Fibroblast of skin of back (primary cell): ENCODE results near the gene FOXK1.
"Not testable (repeated sequence)": the region's sequence is repeated elsewhere in the genome, so short reads cannot be mapped to it uniquely, and the experiment has no call there.

Experiments
- DNase-seq: peaks from one replicate; pipeline ENCODE4 v3.0.0-alpha.2; 2013

FOXK1 gene

GRCh38 chr7:4787947-4788626 is 106.0 kb downstream of the FOXK1 start:
- no peak for DNase-seq

DNA sequence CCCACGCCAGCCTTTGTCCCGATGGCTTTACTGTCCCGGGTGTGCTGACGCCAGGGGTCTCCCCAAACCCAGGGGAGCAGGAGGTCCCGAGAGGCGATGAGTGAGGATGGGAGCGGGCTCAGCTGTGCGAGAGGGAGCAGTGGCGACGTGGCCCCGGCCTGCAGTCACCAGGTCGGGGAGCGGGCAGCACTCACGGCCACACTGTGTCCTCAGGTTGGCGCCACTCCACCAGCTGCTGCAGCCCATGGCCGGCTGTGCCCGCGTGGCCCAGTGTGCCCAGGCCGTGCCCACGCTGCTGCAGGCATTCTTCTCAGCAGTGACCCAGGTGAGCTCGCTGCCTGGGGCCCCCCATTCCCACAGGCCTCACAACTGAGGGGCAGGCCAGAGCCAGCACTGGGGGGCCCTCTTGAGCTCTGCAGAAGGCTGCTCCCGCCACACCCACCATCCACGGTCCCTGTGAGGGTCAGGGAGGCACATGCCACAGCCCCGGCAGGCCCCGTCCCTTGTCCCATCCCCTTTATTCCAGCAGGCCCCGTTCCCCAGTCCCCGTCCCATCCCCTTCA is 106.6 kb downstream of the FOXK1 start:
- no peak for DNase-seq

DNA sequence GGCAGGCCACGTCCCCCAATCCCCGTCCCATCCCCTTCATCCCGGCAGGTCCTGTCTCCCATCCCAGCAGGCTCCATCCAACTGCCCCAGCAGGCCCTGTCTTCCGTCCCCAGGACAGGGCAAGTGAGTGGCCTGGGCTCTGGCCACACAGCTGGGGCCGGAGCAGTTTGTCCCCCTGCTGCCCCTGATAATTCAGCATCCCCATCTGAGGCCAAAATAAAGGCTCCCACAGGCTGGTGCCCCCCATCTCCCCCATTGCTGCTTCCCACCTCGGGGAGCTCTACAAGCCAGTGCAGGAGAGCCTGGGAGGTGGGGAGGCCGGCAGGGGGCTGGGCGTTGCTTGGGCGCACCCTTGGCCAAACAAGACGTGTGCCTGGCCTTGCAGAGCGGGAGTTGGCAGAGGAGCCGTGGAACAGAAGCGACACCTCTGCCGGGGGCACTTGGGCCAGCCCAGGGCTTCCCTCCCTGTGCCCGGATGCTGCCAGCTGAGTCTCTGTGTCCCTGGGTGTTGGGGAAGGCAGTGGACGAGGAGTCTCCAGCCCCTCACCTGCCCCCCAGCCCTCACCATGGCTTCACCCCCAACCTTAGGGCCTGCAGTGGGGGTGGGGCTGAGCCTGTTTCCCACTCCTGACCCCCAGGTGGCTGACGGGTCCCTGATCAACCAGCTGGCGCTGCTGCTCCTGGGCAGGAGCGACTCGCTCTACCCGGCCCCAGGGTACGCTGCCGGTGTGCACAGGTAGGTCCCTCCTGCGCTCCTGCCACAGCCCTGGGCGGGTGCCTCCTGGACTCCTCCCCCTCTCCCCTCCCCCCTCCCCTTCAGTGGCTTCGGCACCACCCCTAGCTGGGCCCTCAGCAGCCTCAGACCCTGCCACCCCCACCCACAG is 107.3 kb downstream of the FOXK1 start:
- DNase-seq: no peak

- DNase-seq: no peak
Measured at GRCh38 chr7:4790078-4790465, 108.0 kb downstream of the FOXK1 start.

DNA sequence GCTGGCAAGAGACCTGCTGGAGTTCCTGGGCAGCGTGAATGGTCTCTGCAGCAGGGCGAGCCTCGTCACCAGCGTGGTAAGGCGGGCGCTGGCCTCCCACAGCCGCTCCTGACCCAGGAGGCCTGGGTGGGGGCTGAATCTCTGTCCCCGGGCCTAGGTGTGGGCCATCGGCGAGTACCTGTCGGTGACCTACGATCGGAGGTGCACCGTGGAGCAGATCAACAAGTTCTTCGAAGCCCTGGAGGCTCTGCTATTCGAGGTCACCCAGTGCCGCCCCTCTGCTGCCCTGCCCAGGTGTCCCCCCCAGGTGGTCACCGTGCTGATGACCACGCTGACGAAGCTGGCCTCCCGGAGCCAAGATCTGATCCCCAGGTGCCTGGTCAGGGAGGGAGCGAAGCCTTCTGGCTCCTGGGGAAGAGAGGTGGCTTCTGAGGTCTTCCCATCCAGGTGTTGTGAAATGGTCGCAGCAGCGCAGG is 108.5 kb downstream of the FOXK1 start:
- no peak for DNase-seq

DNA sequence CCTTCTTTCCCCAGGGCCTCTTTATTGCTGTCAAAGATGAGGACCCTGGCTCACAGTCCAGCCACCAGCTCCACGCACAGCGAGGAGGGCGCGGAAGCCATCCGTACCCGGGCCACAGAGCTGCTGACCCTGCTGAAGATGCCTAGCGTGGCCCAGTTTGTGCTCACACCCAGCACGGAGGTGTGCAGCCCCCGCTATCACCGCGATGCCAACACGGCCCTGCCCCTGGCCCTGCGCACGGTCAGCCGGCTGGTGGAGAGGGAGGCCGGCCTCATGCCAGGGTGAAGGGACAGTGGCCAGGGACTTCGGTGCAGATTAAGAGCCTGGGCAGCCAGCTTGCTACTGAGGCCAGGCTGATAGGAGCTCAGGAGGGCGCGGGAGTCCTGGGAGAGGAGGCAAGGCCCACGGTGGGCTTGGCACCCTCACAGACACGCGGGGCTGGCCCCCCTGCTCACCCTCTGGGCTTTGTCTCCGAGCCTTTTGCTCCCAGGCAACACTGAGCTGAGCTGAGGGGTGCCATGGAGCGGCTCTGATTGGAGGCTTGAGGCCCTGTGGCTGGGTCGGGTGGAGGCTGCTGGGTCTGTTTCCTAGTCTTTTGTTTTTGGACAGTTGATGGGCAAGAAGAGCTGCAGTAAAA is 109.1 kb downstream of the FOXK1 start:
- no peak for DNase-seq

GRCh38 chr7:4791738-4792536 is 109.8 kb downstream of the FOXK1 start:
- DNase-seq: peak; percentile 58

- peak; percentile 20 for DNase-seq
Measured at GRCh38 chr7:4792537-4793126, 110.5 kb downstream of the FOXK1 start.

DNA sequence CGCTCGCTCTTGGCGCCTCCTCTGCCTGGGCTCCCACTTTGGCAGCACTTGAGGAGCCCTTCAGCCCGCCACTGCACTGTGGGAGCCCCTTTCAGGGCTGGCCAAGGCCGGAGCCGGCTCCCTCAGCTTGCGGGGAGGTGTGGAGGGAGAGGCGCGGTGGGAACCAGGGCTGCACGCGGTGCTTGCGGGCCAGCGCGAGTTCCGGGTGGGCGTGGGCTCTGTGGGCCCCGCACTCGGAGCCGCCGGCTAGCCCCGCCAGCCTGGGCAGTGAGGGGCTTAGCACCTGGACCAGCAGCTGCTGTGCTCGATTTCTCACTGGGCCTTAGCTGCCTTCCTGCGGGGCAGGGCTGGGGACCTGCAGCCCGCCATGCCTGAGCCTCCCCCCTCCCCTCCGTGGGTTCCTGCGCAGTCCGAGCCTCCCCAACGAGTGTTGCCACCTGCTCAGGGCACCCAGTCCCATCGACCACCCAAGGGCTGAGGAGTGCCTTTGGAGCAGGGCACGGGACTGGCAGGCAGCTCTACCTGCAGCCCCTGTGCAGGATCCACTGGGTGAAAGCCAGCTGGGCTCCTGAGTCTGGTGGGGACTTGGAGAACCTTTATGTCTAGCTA is 111.4 kb downstream of the FOXK1 start:
- DNase-seq: not testable (repeated sequence)

- not testable (repeated sequence) for DNase-seq
Measured at GRCh38 chr7:4794171-4794570, 112.1 kb downstream of the FOXK1 start.

- peak; percentile 43 for DNase-seq
Measured at GRCh38 chr7:4794591-4795350, 112.7 kb downstream of the FOXK1 start.

DNA sequence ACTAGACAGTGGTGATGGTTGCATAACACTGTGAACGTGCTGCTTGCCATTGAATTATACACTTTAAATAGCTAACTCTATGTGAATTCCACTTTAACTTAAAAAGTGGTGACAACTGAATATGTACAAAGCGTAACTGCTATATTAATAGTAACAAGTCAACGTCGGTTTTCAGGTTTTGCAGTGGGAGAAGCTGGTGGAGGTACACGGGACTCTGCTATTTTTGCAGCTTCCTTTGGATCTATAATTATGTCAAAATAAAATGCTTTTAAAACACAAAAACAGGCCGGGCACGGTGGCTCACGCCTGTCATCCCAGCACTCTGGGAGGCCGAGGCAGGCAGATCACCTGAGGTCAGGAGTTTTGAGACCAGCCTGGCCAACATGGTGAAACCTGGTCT is 114.4 kb downstream of the FOXK1 start:
- DNase-seq: no peak

- DNase-seq: peak; percentile 31
Measured at GRCh38 chr7:4797858-4798705, 116.0 kb downstream of the FOXK1 start.

GRCh38 chr7:4798706-4799235 is 116.7 kb downstream of the FOXK1 start:
- no peak for DNase-seq

DNA sequence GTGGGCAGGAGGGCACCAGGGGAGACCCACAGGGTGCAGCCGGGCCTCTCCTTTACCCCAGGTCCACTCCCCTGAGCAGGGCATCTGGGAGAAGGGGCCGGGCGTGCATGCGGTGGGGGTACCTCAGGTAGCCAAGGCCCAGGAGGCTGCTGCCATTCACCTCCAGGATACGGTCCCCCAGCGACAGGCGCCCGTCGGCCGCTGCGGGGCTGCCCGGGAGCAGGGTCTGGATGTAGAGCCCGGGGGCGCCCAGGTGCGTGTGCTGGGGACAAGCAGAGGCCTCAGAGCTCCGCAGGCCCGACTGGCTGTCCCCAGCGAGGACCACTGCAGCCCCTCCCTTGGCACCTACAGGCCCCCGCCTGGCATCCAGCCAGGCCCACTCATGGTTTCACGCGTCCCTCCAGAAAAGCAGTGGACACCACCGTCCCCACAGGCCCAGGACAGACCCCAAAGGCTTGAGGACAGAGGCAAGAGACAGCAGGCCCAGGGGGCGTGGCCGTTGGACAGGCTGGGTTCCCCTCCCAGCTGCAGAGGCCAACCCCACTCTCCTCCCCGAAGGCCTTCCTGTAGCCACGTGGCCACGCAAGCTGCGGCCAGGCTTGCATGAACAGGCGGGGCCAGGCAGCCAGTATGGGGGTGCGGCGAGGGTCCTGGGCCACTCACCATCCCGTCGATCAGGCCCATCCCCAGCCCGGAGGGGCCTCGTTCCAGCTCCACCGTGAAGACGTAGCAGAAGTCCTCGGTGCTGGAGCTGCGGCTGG is 117.6 kb downstream of the FOXK1 start:
- DNase-seq: no peak

GRCh38 chr7:4800487-4800886 is 118.4 kb downstream of the FOXK1 start:
- no peak for DNase-seq

- no peak for DNase-seq
Measured at GRCh38 chr7:4800926-4801838, 119.1 kb downstream of the FOXK1 start.
